HepG2 (cell line): ENCODE results near the gene IRF5. TPM values are rescaled to one million over a fixed set of nuclear protein-coding genes. Genes with fewer than 3 reads are reported as not detected.
A peak's percentile ranks its signal among the peaks of the same experiment; 100 is the strongest.

Source experiments
- CSRNP1 ChIP-seq: sonication (generic); formaldehyde crosslinking; IDR thresholded peaks from 2 replicates; pipeline ENCODE4 v1.8.1; 2023; ENCODE audit warnings: mild to moderate bottlenecking, missing genetic modification reagents
- HMGXB3 ChIP-seq: sonication (generic); formaldehyde crosslinking; IDR thresholded peaks from 2 replicates; pipeline ENCODE4 v1.4.0; 2020; ENCODE audit warnings: missing genetic modification reagents, borderline replicate concordance
- MBD4 ChIP-seq: IDR thresholded peaks from 2 replicates; pipeline ENCODE4 v1.6.1; 2012; ENCODE audit warnings: low read length, inconsistent platforms, borderline replicate concordance
- MZF1 ChIP-seq: sonication (generic); formaldehyde crosslinking; IDR thresholded peaks from 2 replicates; pipeline ENCODE4 v1.8.1; 2023; ENCODE audit warnings: mild to moderate bottlenecking, missing genetic modification reagents, borderline replicate concordance
- PATZ1 ChIP-seq: sonication (generic); formaldehyde crosslinking; IDR thresholded peaks from 2 replicates; pipeline ENCODE4 v1.4.0; 2020; ENCODE audit warnings: missing genetic modification reagents
- RNF219 ChIP-seq: sonication (generic); formaldehyde crosslinking; IDR thresholded peaks from 2 replicates; pipeline ENCODE4 v1.5.0; 2020; ENCODE audit warnings: mild to moderate bottlenecking, missing genetic modification reagents
- THAP8 ChIP-seq: sonication (generic); formaldehyde crosslinking; IDR thresholded peaks from 2 replicates; pipeline ENCODE4 v1.5.1; 2020; ENCODE audit warnings: missing genetic modification reagents, mild to moderate bottlenecking, borderline replicate concordance
- U2AF2 ChIP-seq: fragments of 200-400 bp; formaldehyde crosslinking; IDR thresholded peaks from 2 replicates; pipeline ENCODE4 v1.6.1; 2017; ENCODE audit warnings: low read depth, mild to moderate bottlenecking, low read length
- ZMAT5 ChIP-seq: sonication (generic); formaldehyde crosslinking; IDR thresholded peaks from 2 replicates; pipeline ENCODE4 v1.5.0; 2020; ENCODE audit warnings: mild to moderate bottlenecking, low read depth, missing genetic modification reagents, borderline replicate concordance
- ZNF160 ChIP-seq: sonication (generic); formaldehyde crosslinking; IDR thresholded peaks from 2 replicates; pipeline ENCODE4 v1.8.0; 2022; ENCODE audit warnings: mild to moderate bottlenecking, inconsistent platforms, missing genetic modification reagents
- ZNF263 ChIP-seq: sonication (generic); formaldehyde crosslinking; IDR thresholded peaks from 2 replicates; pipeline ENCODE4 v1.4.0; 2020; ENCODE audit warnings: missing genetic modification reagents
- ZNF431 ChIP-seq: sonication (generic); formaldehyde crosslinking; IDR thresholded peaks from 2 replicates; pipeline ENCODE4 v1.9.0; 2022; ENCODE audit warnings: missing genetic modification reagents, low read depth, mild to moderate bottlenecking, borderline replicate concordance
- ZNF558 ChIP-seq: sonication (generic); formaldehyde crosslinking; IDR thresholded peaks from 2 replicates; pipeline ENCODE4 v1.9.0; 2022; ENCODE audit warnings: mild to moderate bottlenecking, missing genetic modification reagents, borderline replicate concordance
- ZNF747 ChIP-seq: sonication (generic); formaldehyde crosslinking; IDR thresholded peaks from 2 replicates; pipeline ENCODE4 v1.8.1; 2023; ENCODE audit warnings: missing genetic modification reagents, mild to moderate bottlenecking, borderline replicate concordance
- polyA plus RNA-seq, 8 experiments: library from polyadenylated mRNA; depleted of rRNA in 3 of 8; stranded (reverse) in 7 of 8; unstranded in 1 of 8; fragments of >200 nt; fragmentation: Illumina TruSeq in 4 of 8; extraction: Trizol in 4 of 8; gene quantifications; 2 replicates each; pipeline versions ENCODE4 v1.2.1 to v1.2.3, GENCODE V29; 2011 to 2016; ENCODE audit warnings: low read depth in 4 of 8, missing spikeins in 1 of 8, mixed read lengths in 1 of 8; ENCODE audit not compliant: insufficient read depth in 1 of 8
- total RNA-seq, 5 experiments: library from RNA; depleted of rRNA; stranded (reverse); fragments of >200 nt; fragmentation: Illumina TruSeq; extraction: Trizol; gene quantifications; 2 replicates each; pipeline ENCODE4 v1.2.3, GENCODE V29; 2016; ENCODE audit warnings: low read depth in 1 of 5

Gene IRF5
- total and polyA plus RNA-seq, 2 of the 13 experiments (the other 11 are each of a cell fraction or from before 2014, with no cell fraction given) = 2.0 to 2.9 TPM

- TF ChIP-seq PATZ1 (CRISPR knock-in tag) (no peak), CSRNP1 (CRISPR knock-in tag) (no peak), MZF1 (CRISPR knock-in tag) (no peak), HMGXB3 (CRISPR knock-in tag) (no peak), U2AF2 (no peak), ZNF263 (CRISPR knock-in tag) (peak; percentile 92), MBD4 (no peak), ZMAT5 (CRISPR knock-in tag) (no peak), RNF219 (CRISPR knock-in tag) (no peak), THAP8 (CRISPR knock-in tag) (no peak), ZNF747 (CRISPR knock-in tag) (no peak), ZNF558 (CRISPR knock-in tag) (no peak; the same call in 1 of the 2 replicates), ZNF160 (CRISPR knock-in tag) (no peak), ZNF431 (CRISPR knock-in tag) (no peak)
These were observed at the start of gene IRF5 (continued) for GRCh38 chr7:128937647-128938543.
